HG03108 (cell line): ENCODE results near the gene NTRK2.

Source experiments
- ATAC-seq: cut with Tn5 transposase; IDR thresholded peaks from one replicate; pipeline ENCODE4 v1.9.1; 2021; ENCODE audit warnings: moderate library complexity; ENCODE audit not compliant: unreplicated experiment

Gene NTRK2

DNA sequence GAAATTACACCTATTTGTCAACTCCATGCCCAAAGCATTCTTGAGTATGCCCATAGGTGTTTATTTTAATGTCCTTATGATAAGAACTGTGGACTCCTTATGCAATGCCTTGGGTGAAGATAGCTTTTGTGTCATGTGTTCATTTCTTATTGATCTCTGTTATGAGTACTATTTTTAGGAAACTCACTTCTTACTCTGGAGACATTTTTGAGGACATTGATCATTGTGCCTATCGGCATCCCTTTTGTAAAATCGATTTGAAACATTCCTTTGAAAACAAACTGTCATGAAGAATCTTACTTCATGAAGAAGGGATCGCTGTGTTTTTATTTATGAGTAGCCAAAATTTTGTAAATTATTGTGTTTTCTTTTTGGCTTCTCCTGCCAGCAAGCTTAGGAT lies 257.3 kb downstream of the NTRK2 start:
- no peak for ATAC-seq

GRCh38 chr9:84928419-84928818 lies 258.9 kb downstream of the NTRK2 start:
- ATAC-seq: no peak

GRCh38 chr9:84929068-84929467 lies 259.5 kb downstream of the NTRK2 start:
- ATAC-seq: no peak

DNA sequence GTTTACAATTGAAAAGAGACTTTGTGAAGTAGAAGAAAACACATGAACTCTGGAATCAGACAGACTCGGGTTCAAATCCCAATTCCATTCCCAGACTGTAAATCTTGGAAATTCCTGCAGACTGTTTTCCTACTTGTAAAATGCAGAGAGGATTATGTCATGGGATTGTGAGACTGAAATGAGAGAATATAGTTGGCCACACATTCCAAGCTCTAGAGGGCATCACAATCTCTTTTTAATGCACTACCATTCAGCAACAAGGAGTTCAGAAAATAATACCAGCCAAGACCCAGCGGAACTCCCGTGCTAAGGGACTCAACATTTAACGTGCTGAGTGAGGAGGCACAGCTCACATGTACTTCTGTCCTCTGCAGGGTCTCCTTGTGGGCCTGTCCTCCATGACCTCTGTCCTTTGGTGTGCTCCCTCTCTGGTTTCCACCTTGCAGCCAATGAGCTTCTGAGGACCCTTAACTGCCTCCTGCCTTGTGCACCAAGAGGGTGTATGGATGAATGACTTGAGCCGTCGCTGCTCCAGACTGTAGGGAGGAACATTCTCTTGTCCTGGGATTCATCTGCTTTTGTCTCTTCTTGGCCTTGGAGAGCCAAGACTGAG lies 263.5 kb downstream of the NTRK2 start:
- ATAC-seq: no peak

DNA sequence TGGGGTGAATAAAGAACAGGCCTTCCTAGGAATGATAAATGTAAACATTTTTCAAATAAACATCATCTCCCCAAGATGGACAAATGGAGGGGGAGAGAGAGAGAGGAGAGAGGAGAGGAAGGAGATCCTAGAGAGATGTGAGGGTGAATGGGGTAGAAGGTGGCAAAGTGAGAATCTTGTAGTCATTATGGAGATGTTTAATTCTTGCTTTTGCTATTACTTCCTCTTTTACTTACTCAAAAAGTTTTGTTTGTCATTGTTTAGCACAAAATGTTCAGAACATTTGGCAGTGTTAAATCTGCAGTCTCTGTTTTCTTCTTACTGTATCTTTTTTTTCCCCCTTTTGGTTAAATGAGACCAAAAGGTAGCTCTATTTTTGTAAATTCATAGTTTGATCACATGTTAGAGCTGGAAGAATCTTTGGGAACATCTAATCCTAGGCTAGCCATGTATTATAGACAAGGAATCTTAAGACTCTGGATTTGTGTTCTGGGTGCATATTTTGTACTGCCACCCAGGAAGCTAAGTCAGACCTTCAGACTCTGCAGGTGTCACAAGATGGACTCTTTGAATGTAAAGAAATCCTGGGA lies 266.1 kb downstream of the NTRK2 start:
- no peak for ATAC-seq

DNA sequence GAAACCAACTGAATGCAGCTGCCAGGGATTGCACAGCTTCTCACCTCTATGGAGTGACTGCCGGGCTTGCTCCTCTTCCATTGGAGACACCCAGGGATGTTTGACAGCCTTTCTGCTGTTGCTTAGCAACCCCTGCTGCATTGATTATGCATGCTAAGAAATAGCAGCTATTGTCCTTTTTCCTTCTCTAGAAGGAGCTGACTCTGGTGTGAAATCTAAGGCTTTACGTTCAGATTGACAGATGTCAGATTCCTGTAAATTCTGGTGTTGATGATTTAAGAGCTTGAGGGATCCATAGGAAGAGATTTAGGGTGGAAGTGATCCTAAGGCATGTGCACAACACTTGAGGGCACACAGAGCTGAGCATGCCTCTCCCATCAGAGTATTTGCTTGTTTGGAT lies 267.7 kb downstream of the NTRK2 start:
- no peak for ATAC-seq

GRCh38 chr9:84937581-84937980 lies 268.1 kb downstream of the NTRK2 start:
- no peak for ATAC-seq

- ATAC-seq: no peak
Observed at GRCh38 chr9:84939774-84940173, 270.2 kb downstream of the NTRK2 start.

GRCh38 chr9:84940294-84940693 lies 270.8 kb downstream of the NTRK2 start:
- ATAC-seq: no peak

- no peak for ATAC-seq
Observed at GRCh38 chr9:84941792-84942191, 272.3 kb downstream of the NTRK2 start.

DNA sequence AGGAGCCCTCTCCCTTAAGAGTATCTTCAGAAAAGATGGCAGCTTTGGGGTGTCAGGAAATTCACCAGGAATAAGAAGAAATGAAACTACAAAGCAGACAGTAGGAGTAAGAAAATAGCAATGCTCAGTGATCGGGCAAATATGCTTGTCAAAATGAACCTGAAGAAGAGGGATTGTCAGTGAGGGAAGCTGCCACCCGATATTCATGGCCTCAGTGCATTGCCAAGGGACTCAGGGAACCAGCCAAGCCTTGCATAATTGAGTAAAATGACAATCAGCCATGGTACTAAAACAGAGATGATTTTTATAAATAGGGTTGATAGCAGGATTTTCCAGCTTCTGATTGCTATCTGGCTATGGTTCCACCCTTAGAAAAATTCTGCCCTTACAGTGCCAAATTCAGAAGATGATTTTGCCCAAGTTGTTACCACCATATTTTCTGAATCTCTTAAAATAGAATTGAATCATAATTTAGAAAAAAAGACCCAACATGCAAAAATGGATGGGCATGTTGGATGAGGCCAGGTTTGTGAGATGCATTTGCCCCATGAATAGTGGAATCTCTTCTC lies 274.0 kb downstream of the NTRK2 start:
- no peak for ATAC-seq

DNA sequence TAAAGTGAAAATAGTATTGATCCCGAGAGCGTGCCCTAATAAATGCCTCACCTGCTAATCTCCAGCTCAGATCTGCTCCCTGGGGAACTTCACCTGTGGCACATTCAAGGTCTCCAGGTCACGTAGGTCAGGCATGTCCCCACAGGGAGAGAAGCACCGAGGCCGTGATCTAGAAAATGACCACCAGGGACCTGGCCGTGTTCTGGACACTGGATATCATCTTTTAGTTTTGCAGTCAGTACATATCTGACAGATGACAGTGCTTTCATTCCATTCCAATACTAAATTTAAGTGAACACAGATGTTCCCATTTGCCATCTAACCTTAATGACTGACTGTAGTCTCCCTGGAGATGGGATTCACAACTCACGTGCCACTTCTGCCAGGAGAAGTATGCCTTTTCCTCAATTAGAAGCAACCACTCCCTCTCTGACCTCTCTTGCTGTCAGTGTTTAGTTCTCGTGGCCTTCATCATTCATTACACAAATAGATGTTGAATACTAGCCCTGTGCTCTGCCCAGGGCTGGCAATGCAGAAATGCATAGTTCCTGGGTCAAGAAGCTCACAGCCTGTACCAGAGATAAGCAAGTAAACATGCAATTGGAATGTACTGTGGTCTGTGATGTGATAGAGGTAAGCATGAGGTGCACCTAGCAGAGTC lies 276.5 kb downstream of the NTRK2 start:
- ATAC-seq: no peak

- ATAC-seq: no peak
Observed at GRCh38 chr9:84947412-84947972, 278.0 kb downstream of the NTRK2 start.

- no peak for ATAC-seq
Observed at GRCh38 chr9:84949258-84949657, 279.7 kb downstream of the NTRK2 start.

DNA sequence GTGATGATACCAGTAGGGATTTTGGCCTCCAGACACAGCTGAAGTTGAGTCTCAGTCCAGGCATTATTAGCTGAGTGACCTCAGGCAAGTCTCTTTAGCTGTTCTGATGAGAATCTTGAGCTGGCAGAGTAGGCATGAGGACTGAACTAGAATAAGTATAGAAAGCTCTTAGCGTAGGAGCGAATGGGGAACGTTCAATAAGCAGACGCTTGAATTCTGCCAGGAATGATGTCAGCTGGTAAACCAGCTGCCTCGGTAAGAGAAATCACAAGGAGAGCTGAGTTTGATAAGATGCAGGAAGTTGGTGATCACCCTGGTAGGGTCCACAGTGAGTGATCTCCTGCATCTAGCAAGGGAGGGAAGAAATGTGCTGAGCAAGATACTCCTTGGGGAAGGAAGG lies 280.4 kb downstream of the NTRK2 start:
- no peak for ATAC-seq

GRCh38 chr9:84950879-84951811 lies 281.6 kb downstream of the NTRK2 start:
- ATAC-seq: no peak

- ATAC-seq: no peak
Observed at GRCh38 chr9:84953252-84953773, 283.8 kb downstream of the NTRK2 start.

GRCh38 chr9:84953797-84954705 lies 284.5 kb downstream of the NTRK2 start:
- ATAC-seq: peak; percentile 97

DNA sequence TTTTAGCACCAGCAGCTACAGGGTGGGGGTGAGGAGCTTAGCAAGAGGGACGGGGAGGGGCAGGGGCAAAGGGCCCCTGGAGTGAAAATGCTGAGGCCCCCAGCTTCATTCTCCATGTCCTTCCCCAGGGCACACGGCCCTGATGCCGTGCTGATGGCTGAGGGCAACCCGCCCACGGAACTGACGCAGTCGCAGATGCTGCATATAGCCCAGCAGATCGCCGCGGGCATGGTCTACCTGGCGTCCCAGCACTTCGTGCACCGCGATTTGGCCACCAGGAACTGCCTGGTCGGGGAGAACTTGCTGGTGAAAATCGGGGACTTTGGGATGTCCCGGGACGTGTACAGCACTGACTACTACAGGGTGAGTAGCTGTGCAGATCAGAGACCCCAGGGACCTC lies 285.6 kb downstream of the NTRK2 start:
- ATAC-seq: no peak

GRCh38 chr9:84955971-84956370 lies 286.4 kb downstream of the NTRK2 start:
- no peak for ATAC-seq
